ENCODE results near the gene LDLRAP1. TPM values are rescaled to one million over a fixed set of nuclear protein-coding genes. Genes with fewer than 3 reads are reported as not detected.
"Not testable (repeated sequence)": the region's sequence is repeated elsewhere in the genome, so short reads cannot be mapped to it uniquely, and the experiment has no call there.

Gene LDLRAP1
- total and polyA plus RNA-seq, 4 donors: 6.8 to 24.1 (median 9.9) TPM

GRCh38 chr1:25506566-25507463, 36.6 kb upstream of the LDLRAP1 start:
- H3K4me3 ChIP-seq (ENCODE audit: low read depth, low read length); DNase-seq (ENCODE audit: low read depth in 4 of 6, low spot score in 6 of 6); H3K4me1 ChIP-seq (ENCODE audit: control insufficient read depth, insufficient read depth, low read length); H3K9me3 ChIP-seq (ENCODE audit: control insufficient read depth, insufficient read depth, low read length); H3K36me3 ChIP-seq (ENCODE audit: control insufficient read depth, insufficient read depth, low read length); H3K27ac ChIP-seq (ENCODE audit: low read depth, low read length); H3K27me3 ChIP-seq (ENCODE audit: control insufficient read depth, insufficient read depth, low read length): not testable (repeated sequence)
- WGBS (ENCODE audit: insufficient coverage): 55% methylated on average over 26 of the region's 37 CpGs

GRCh38 chr1:25513666-25514065, 29.7 kb upstream of the LDLRAP1 start:
- 72% methylated on average over 4 of the region's 4 CpGs for WGBS (ENCODE audit: insufficient coverage)

GRCh38 chr1:25515033-25515432, 28.4 kb upstream of the LDLRAP1 start:
- Histone ChIP-seq H3K27ac (ENCODE audit: low read depth, low read length) (no peak overlapping the region), H3K27me3 (ENCODE audit: control insufficient read depth, insufficient read depth, low read length) (no peaks in the 10 kb centered on the region), H3K36me3 (ENCODE audit: control insufficient read depth, insufficient read depth, low read length) (no peaks in the 10 kb centered on the region), H3K4me1 (ENCODE audit: control insufficient read depth, insufficient read depth, low read length) (no peaks in the 10 kb centered on the region), H3K9me3 (ENCODE audit: control insufficient read depth, insufficient read depth, low read length) (no peaks in the 10 kb centered on the region), H3K4me3 (ENCODE audit: low read depth, low read length) (no peak overlapping the region)
- no peak for DNase-seq (ENCODE audit: low read depth in 4 of 6, low spot score in 6 of 6)
- WGBS (ENCODE audit: insufficient coverage): 69% methylated on average over 3 of the region's 6 CpGs

More at GRCh38 chr1:25513666-25514065, 29.7 kb upstream of the LDLRAP1 start:
- no peak overlapping the region for H3K27ac ChIP-seq (ENCODE audit: low read depth, low read length)
- no peaks in the 10 kb centered on the region for H3K9me3 ChIP-seq (ENCODE audit: control insufficient read depth, insufficient read depth, low read length)
- H3K4me3 ChIP-seq (ENCODE audit: low read depth, low read length): no peak overlapping the region
- no peaks in the 10 kb centered on the region for H3K4me1 ChIP-seq (ENCODE audit: control insufficient read depth, insufficient read depth, low read length)
- no peaks in the 10 kb centered on the region for H3K36me3 ChIP-seq (ENCODE audit: control insufficient read depth, insufficient read depth, low read length)
- no peak for DNase-seq (ENCODE audit: low read depth in 4 of 6, low spot score in 6 of 6)
- H3K27me3 ChIP-seq (ENCODE audit: control insufficient read depth, insufficient read depth, low read length): no peaks in the 10 kb centered on the region

GRCh38 chr1:25516686-25517085, 26.7 kb upstream of the LDLRAP1 start:
- DNase-seq (ENCODE audit: low read depth in 4 of 6, low spot score in 6 of 6): no peak
- H3K36me3 ChIP-seq (ENCODE audit: control insufficient read depth, insufficient read depth, low read length): no peaks in the 10 kb centered on the region
- no peak overlapping the region for H3K4me3 ChIP-seq (ENCODE audit: low read depth, low read length)
- no peaks in the 10 kb centered on the region for H3K9me3 ChIP-seq (ENCODE audit: control insufficient read depth, insufficient read depth, low read length)
- WGBS (ENCODE audit: insufficient coverage): 87% methylated on average over 2 of the region's 3 CpGs
- H3K27me3 ChIP-seq (ENCODE audit: control insufficient read depth, insufficient read depth, low read length): no peaks in the 10 kb centered on the region
- H3K4me1 ChIP-seq (ENCODE audit: control insufficient read depth, insufficient read depth, low read length): no peaks in the 10 kb centered on the region
- H3K27ac ChIP-seq (ENCODE audit: low read depth, low read length): no peak overlapping the region

GRCh38 chr1:25517476-25518394, 25.7 kb upstream of the LDLRAP1 start:
- Histone ChIP-seq H3K9me3 (ENCODE audit: control insufficient read depth, insufficient read depth, low read length) (no peaks in the 10 kb centered on the region), H3K4me3 (ENCODE audit: low read depth, low read length) (no peak overlapping the region), H3K27ac (ENCODE audit: low read depth, low read length) (no peak overlapping the region), H3K4me1 (ENCODE audit: control insufficient read depth, insufficient read depth, low read length) (peaks cover 5% of the 10 kb centered on the region), H3K27me3 (ENCODE audit: control insufficient read depth, insufficient read depth, low read length) (no peaks in the 10 kb centered on the region), H3K36me3 (ENCODE audit: control insufficient read depth, insufficient read depth, low read length) (no peaks in the 10 kb centered on the region)
- WGBS (ENCODE audit: insufficient coverage): 75% methylated on average over 26 of the region's 33 CpGs
- DNase-seq (ENCODE audit: low read depth in 4 of 6, low spot score in 6 of 6): no peak

GRCh38 chr1:25519624-25520023, 23.8 kb upstream of the LDLRAP1 start:
- peaks cover 5% of the 10 kb centered on the region for H3K4me1 ChIP-seq (ENCODE audit: control insufficient read depth, insufficient read depth, low read length)

GRCh38 chr1:25520446-25521061, 22.9 kb upstream of the LDLRAP1 start:
- Histone ChIP-seq H3K27me3 (ENCODE audit: control insufficient read depth, insufficient read depth, low read length) (no peaks in the 10 kb centered on the region), H3K4me1 (ENCODE audit: control insufficient read depth, insufficient read depth, low read length) (peaks cover 5% of the 10 kb centered on the region), H3K4me3 (ENCODE audit: low read depth, low read length) (no peak overlapping the region), H3K27ac (ENCODE audit: low read depth, low read length) (no peak overlapping the region), H3K9me3 (ENCODE audit: control insufficient read depth, insufficient read depth, low read length) (no peaks in the 10 kb centered on the region), H3K36me3 (ENCODE audit: control insufficient read depth, insufficient read depth, low read length) (no peaks in the 10 kb centered on the region)
- WGBS (ENCODE audit: insufficient coverage): 6% methylated on average over 1 of the region's 4 CpGs
- peak in 5 of 6 donors; percentile 38 to 85 (median 43) for DNase-seq (ENCODE audit: low read depth in 4 of 6, low spot score in 6 of 6)

More at GRCh38 chr1:25519624-25520023, 23.8 kb upstream of the LDLRAP1 start:
- WGBS (ENCODE audit: insufficient coverage): 88% methylated on average over 5 of the region's 5 CpGs
- no peak overlapping the region for H3K27ac ChIP-seq (ENCODE audit: low read depth, low read length)
- H3K27me3 ChIP-seq (ENCODE audit: control insufficient read depth, insufficient read depth, low read length): no peaks in the 10 kb centered on the region
- H3K4me3 ChIP-seq (ENCODE audit: low read depth, low read length): no peak overlapping the region
- H3K36me3 ChIP-seq (ENCODE audit: control insufficient read depth, insufficient read depth, low read length): no peaks in the 10 kb centered on the region
- DNase-seq (ENCODE audit: low read depth in 4 of 6, low spot score in 6 of 6): no peak
- no peaks in the 10 kb centered on the region for H3K9me3 ChIP-seq (ENCODE audit: control insufficient read depth, insufficient read depth, low read length)

GRCh38 chr1:25522031-25522655, 21.3 kb upstream of the LDLRAP1 start:
- 40% methylated on average over 3 of the region's 5 CpGs for WGBS (ENCODE audit: insufficient coverage)
- no peaks in the 10 kb centered on the region for H3K27me3 ChIP-seq (ENCODE audit: control insufficient read depth, insufficient read depth, low read length)
- peaks cover 5% of the 10 kb centered on the region for H3K4me1 ChIP-seq (ENCODE audit: control insufficient read depth, insufficient read depth, low read length)
- H3K27ac ChIP-seq (ENCODE audit: low read depth, low read length): no peak overlapping the region
- DNase-seq (ENCODE audit: low read depth in 4 of 6, low spot score in 6 of 6): peak in 1 of 6 donors; percentile 67
- H3K36me3 ChIP-seq (ENCODE audit: control insufficient read depth, insufficient read depth, low read length): no peaks in the 10 kb centered on the region
- no peak overlapping the region for H3K4me3 ChIP-seq (ENCODE audit: low read depth, low read length)
- H3K9me3 ChIP-seq (ENCODE audit: control insufficient read depth, insufficient read depth, low read length): no peaks in the 10 kb centered on the region

- 58% methylated on average over 10 of the region's 10 CpGs for WGBS (ENCODE audit: insufficient coverage)
- no peak for DNase-seq (ENCODE audit: low read depth in 4 of 6, low spot score in 6 of 6)
- Histone ChIP-seq H3K4me1 (ENCODE audit: control insufficient read depth, insufficient read depth, low read length) (peaks cover 5% of the 10 kb centered on the region), H3K9me3 (ENCODE audit: control insufficient read depth, insufficient read depth, low read length) (no peaks in the 10 kb centered on the region), H3K27me3 (ENCODE audit: control insufficient read depth, insufficient read depth, low read length) (no peaks in the 10 kb centered on the region), H3K4me3 (ENCODE audit: low read depth, low read length) (no peak overlapping the region), H3K27ac (ENCODE audit: low read depth, low read length) (no peak overlapping the region), H3K36me3 (ENCODE audit: control insufficient read depth, insufficient read depth, low read length) (no peaks in the 10 kb centered on the region)
These were observed 19.9 kb upstream of the LDLRAP1 start for GRCh38 chr1:25523542-25523941.
